ENCODE measurements around the gene B3GNT2.
"Not testable (repeated sequence)": the region's sequence is repeated elsewhere in the genome, so short reads cannot be mapped to it uniquely, and the experiment has no call there.

Gene B3GNT2

GRCh38 chr2:62195421-62196277, at the start of gene B3GNT2:
Gene B3GNT2, plus strand, starts transcription at chr2:62196115. Its CDS starts 26,106 bp downstream, at chr2:62222221.
- DNase-seq = peak; percentile 90

- not testable (repeated sequence) for DNase-seq
Measured at GRCh38 chr2:62146790-62147189, 49.1 kb upstream of the B3GNT2 start.

GRCh38 chr2:62147610-62148301, 48.2 kb upstream of the B3GNT2 start:
- DNase-seq = peak; percentile 82

GRCh38 chr2:62149708-62150107, 46.2 kb upstream of the B3GNT2 start:
- DNase-seq = peak; percentile 44

- peak; percentile 8 for DNase-seq
Measured at GRCh38 chr2:62150597-62151305, 45.2 kb upstream of the B3GNT2 start.

GRCh38 chr2:62151306-62151638, 44.6 kb upstream of the B3GNT2 start:
- no peak for DNase-seq

GRCh38 chr2:62152000-62152399, 43.9 kb upstream of the B3GNT2 start:
- no peak for DNase-seq

GRCh38 chr2:62156861-62157496, 38.9 kb upstream of the B3GNT2 start:
- no peak for DNase-seq

- DNase-seq = no peak
Measured at GRCh38 chr2:62158444-62159121, 37.3 kb upstream of the B3GNT2 start.

- not testable (repeated sequence) for DNase-seq
Measured at GRCh38 chr2:62160691-62161090, 35.2 kb upstream of the B3GNT2 start.

- no peak for DNase-seq
Measured at GRCh38 chr2:62163106-62163831, 32.6 kb upstream of the B3GNT2 start.

- no peak for DNase-seq
Measured at GRCh38 chr2:62163834-62164233, 32.1 kb upstream of the B3GNT2 start.

- no peak for DNase-seq
Measured at GRCh38 chr2:62175728-62176127, 20.2 kb upstream of the B3GNT2 start.

GRCh38 chr2:62176801-62177200, 19.1 kb upstream of the B3GNT2 start:
- DNase-seq = no peak

GRCh38 chr2:62177392-62178049, 18.4 kb upstream of the B3GNT2 start:
- DNase-seq = no peak

GRCh38 chr2:62178741-62179271, 17.1 kb upstream of the B3GNT2 start:
- DNase-seq = no peak

GRCh38 chr2:62180975-62181374, 14.9 kb upstream of the B3GNT2 start:
- no peak for DNase-seq

GRCh38 chr2:62181843-62182242, 14.1 kb upstream of the B3GNT2 start:
- DNase-seq = no peak

GRCh38 chr2:62184512-62185230, 11.2 kb upstream of the B3GNT2 start:
- DNase-seq = no peak

GRCh38 chr2:62185475-62186155, 10.3 kb upstream of the B3GNT2 start:
- DNase-seq = no peak
